GM12801 (cell line): ENCODE results near the gene SCRN1.

Experiments used
- TF ChIP-seq, protein P1 (sequence below): IDR thresholded peaks from one replicate; pipeline ENCODE4 v1.5.1; 2011; ENCODE audit warnings: control low read depth; ENCODE audit not compliant: insufficient read length; ENCODE audit errors: extremely low read depth

Gene SCRN1

DNA sequence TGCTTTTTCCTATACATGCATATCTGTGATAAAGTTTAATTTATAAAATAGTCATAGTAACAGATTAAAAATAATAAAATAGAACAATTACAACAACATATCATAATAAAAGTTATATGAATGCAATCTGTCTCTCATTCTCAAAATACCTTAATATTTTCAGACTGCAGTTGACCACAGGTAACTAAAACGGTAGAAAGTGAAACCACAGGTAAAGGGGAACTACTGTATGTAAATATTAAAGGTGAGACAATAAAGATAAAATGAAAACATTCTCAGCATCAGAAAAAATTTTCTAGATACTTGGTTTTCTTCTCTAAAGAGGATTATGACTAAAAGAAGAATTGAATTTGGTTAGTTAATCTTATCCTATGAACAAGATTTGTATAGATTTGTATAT, 30.9 kb upstream of the SCRN1 start:
- TF ChIP-seq, protein P1, sequence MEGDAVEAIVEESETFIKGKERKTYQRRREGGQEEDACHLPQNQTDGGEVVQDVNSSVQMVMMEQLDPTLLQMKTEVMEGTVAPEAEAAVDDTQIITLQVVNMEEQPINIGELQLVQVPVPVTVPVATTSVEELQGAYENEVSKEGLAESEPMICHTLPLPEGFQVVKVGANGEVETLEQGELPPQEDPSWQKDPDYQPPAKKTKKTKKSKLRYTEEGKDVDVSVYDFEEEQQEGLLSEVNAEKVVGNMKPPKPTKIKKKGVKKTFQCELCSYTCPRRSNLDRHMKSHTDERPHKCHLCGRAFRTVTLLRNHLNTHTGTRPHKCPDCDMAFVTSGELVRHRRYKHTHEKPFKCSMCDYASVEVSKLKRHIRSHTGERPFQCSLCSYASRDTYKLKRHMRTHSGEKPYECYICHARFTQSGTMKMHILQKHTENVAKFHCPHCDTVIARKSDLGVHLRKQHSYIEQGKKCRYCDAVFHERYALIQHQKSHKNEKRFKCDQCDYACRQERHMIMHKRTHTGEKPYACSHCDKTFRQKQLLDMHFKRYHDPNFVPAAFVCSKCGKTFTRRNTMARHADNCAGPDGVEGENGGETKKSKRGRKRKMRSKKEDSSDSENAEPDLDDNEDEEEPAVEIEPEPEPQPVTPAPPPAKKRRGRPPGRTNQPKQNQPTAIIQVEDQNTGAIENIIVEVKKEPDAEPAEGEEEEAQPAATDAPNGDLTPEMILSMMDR: no peak

DNA sequence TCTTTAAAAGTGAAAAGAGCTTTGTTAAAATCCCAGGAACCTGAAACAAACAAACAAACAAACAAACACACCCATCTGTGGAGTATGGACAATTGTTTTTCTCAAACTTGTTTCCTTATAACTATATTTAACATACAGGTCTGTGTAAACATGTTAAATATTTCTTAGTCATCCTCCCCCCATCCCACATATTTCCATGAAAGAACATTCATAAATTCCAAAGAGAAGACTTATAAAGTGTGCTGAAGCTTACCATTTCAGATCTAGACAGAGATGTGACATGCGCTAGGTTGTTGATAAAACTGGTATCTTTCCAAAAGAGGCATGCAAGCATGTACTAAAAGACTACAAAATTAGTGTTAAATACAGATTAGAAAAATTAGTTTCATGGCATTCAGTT, 30.4 kb upstream of the SCRN1 start:
- TF ChIP-seq, protein P1: no peak

DNA sequence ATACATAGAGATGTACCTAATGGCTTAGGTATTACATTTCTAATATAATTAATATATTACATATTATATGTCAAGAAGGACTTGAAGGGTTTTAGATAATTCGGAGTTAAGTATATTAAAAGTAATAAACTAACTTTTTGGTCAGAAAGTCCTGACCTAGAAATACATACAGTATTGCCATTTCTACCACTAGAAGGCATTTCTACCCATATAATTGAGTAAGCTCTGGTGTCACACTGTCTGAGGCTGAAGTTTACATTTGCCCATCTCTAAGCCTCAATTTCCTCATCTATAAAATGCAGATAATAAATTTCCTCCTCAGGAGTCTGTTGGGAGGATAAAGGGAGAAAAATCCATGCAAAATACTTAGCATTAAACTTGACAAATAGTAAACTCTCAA, 29.8 kb upstream of the SCRN1 start:
- TF ChIP-seq, protein P1: no peak

DNA sequence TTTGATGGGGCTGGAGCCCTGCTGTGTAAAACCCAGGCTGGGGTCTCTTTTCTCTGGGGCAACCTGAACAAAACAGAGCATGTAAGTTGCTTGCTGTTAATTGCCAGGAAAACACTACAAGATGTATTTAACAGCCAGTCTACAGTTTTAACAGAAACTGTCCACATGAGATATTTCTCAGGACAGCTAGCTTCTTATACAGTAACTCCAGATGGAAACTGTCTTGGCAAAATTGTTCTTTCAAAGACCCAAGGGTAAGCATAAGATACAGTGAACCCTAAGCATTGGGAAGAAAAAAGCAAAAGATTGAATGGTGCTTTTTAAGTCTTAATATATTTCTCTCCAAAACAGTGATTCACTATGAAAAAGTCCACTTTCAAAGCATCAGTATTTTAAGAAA, 28.9 kb upstream of the SCRN1 start:
- TF ChIP-seq, protein P1: no peak

DNA sequence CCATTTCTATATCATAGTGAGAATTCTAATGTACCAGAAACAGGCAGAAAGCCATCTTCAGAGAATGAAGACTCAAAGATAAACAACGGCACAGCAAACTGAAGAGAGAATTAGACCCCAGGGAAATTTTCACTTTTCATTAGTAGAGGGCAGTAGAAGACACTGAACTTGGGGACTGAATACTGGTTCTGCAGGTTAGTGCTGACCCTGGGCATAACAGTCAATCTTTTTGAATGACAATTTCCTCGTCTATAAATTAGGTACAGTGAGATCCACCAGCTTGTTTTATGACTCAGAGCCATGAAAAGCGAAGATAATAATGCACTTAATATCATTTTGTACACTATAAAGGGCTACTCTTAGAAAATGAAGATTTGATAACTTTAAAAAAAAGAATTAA, 23.2 kb upstream of the SCRN1 start:
- TF ChIP-seq, protein P1: no peak

DNA sequence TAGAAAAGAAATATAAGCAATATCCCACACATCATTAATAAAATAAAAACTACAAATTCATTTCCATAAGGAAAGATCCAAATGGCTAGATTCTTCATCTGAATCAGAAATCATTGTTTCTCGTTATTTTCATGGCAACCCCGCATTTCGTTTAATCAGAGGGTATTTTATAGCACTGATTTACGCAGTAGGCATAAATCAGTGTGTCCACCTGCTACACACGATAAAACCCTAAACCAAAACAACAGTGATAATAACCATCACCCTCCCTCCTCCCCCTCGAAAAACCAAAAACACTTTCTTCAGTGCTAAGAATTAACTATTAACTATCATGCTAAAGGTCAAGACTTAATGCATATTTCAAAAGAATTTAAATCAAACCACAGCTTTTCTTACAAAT, 20.4 kb upstream of the SCRN1 start:
- TF ChIP-seq, protein P1: no peak

DNA sequence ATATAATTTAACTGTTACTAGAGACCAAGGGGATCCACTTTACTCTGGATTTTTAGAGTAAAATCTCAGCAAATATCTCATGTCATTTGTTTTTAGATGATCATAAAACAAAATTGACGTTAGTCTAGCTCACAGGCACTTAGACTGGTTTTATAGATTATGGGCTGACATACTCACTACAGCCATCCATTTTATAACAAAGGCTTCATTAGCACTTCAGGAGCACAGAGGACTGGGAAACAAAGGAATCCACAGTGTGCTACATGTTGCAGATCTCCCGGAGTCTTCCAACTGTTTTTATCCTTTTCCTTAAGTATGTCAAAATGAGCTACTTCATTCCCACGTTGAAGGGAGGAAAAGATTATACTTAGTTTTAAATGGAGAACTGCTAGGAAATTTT, 15.9 kb upstream of the SCRN1 start:
- TF ChIP-seq, protein P1: no peak

DNA sequence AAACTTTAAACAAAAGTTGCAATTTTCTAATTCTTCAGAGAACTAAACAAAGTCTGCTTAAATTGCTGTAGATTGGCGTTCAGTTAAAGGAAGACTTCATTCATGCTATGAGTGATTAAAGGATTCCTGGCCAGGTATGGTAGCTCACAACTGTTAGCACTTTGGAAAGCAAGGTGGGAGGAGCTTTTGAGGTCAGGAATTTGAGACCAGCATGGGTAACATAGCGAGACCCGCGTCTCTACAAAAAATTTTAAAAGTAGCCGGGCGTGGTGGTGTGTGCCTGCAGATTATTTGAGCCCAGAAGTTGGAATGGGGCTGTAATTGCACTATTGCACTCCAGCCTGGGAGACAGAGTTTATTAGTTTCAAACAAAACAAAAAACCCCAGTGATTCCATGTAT, 13.5 kb upstream of the SCRN1 start:
- TF ChIP-seq, protein P1: no peak
